ENCODE measurements around the gene PRB3. TPM values are rescaled to one million over a fixed set of nuclear protein-coding genes. Genes with fewer than 3 reads are reported as not detected.

The PRB3 gene
- total RNA-seq: not detected in 2 replicates

GRCh38 chr12:11269607-11270006, at the start of gene PRB3:
TSS of gene PRB3 (minus strand) at chr12:11269707. CDS start at chr12:11269669, 38 bp downstream.

DNA sequence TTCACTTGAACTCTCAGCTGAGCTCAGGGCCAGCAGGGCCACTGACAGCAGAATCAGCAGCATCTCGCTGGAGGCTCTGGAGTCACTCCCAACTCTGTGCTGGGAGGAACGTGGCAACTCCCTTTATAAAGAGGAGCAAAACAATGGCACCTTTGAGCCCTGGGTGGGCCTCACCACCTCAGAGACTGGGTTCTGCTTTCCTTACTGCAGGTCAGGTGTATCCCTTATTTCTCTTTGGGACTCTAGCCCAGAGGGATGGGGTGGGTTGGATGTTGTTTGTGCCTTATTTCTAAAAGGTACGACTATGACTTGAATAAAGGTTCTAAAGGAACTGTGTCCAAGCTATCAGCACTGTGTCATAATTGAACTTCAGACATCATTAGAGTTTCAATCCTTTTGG, 40.8 kb upstream of the PRB3 start, which contains the start of gene PRB4:
PRB4 (minus strand) TSS at position 101 of the 400 bp plus-strand sequence; CDS start at position 63, 38 bp downstream.

Other genes with a start within 250 kb of the PRB3 start
- 0.39 and 0.53 TPM in 2 replicates for gene TAS2R19, start 247.1 kb downstream of the PRB3 start, total RNA-seq
- 0.15 TPM in 1 of 2 replicates, not detected in the other for gene TAS2R31, start 238.3 kb downstream of the PRB3 start, total RNA-seq
- gene TAS2R46, start 207.4 kb downstream of the PRB3 start, total RNA-seq: 0.34 and 0.73 TPM in 2 replicates
- 0.53 TPM in 1 of 2 replicates, not detected in the other for gene TAS2R43, start 177.4 kb downstream of the PRB3 start, total RNA-seq
- gene TAS2R30, start 135.1 kb downstream of the PRB3 start, total RNA-seq: 0.05 and 0.20 TPM in 2 replicates
- gene SMIM10L1, start 98.5 kb downstream of the PRB3 start, total RNA-seq: 6.6 and 9.2 TPM in 2 replicates
- not detected in 2 replicates for gene TAS2R42, start 82.8 kb downstream of the PRB3 start, total RNA-seq
- gene PRB4, start 40.7 kb upstream of the PRB3 start, total RNA-seq: not detected in 2 replicates
- gene PRB2, start 125.9 kb upstream of the PRB3 start, total RNA-seq: not detected in 2 replicates

Measured in mammary microvascular endothelial cell (primary cell).